ENCODE measurements around the gene PEPD.
A peak's percentile ranks its signal among the peaks of the same experiment; 100 is the strongest.

Gene PEPD

DNA sequence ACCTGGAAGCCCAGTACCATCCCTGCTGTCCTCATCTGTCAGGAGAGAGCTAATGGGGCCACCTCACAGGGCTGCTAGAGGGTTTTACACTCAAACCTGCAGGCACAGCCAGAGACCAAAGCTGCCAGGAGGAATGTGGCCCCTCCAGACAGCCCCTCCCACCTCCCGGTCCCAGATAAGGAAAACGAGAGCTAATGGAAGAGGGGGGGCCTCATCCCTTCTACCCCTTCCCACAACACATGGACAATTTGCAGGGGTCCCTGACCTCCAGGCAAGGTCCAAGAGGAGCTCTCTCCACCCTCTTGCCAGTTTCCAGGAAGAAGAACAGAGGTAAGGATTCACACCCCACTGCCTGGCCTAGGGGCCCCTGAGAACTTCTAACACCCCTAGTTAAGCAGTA lies 1.6 kb upstream of the PEPD start:
- no peak overlapping the region for H3K4me3 ChIP-seq (replicated peaks; ENCODE audit: insufficient read depth, low read length)
- peaks cover 3% of the 10 kb centered on the region for H3K27me3 ChIP-seq (ENCODE audit: insufficient read depth, poor library complexity, severe bottlenecking)
- no peak overlapping the region for H3K27ac ChIP-seq (replicated peaks)
- DNase-seq (ENCODE audit: low read depth in 1 of 2, low spot score in 1 of 2) = no peak
- TF ChIP-seq POLR2AphosphoS5 (IDR thresholded peaks at IDR 0.05; ENCODE audit: low read depth) = no peak
- TF ChIP-seq, protein P1, sequence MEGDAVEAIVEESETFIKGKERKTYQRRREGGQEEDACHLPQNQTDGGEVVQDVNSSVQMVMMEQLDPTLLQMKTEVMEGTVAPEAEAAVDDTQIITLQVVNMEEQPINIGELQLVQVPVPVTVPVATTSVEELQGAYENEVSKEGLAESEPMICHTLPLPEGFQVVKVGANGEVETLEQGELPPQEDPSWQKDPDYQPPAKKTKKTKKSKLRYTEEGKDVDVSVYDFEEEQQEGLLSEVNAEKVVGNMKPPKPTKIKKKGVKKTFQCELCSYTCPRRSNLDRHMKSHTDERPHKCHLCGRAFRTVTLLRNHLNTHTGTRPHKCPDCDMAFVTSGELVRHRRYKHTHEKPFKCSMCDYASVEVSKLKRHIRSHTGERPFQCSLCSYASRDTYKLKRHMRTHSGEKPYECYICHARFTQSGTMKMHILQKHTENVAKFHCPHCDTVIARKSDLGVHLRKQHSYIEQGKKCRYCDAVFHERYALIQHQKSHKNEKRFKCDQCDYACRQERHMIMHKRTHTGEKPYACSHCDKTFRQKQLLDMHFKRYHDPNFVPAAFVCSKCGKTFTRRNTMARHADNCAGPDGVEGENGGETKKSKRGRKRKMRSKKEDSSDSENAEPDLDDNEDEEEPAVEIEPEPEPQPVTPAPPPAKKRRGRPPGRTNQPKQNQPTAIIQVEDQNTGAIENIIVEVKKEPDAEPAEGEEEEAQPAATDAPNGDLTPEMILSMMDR (IDR thresholded peaks at IDR 0.05; ENCODE audit: insufficient read depth, low read length) = no peak
- no peak for TF ChIP-seq SPI1 (IDR thresholded peaks at IDR 0.05; ENCODE audit: borderline replicate concordance, low read depth)
- TF ChIP-seq, protein P2, sequence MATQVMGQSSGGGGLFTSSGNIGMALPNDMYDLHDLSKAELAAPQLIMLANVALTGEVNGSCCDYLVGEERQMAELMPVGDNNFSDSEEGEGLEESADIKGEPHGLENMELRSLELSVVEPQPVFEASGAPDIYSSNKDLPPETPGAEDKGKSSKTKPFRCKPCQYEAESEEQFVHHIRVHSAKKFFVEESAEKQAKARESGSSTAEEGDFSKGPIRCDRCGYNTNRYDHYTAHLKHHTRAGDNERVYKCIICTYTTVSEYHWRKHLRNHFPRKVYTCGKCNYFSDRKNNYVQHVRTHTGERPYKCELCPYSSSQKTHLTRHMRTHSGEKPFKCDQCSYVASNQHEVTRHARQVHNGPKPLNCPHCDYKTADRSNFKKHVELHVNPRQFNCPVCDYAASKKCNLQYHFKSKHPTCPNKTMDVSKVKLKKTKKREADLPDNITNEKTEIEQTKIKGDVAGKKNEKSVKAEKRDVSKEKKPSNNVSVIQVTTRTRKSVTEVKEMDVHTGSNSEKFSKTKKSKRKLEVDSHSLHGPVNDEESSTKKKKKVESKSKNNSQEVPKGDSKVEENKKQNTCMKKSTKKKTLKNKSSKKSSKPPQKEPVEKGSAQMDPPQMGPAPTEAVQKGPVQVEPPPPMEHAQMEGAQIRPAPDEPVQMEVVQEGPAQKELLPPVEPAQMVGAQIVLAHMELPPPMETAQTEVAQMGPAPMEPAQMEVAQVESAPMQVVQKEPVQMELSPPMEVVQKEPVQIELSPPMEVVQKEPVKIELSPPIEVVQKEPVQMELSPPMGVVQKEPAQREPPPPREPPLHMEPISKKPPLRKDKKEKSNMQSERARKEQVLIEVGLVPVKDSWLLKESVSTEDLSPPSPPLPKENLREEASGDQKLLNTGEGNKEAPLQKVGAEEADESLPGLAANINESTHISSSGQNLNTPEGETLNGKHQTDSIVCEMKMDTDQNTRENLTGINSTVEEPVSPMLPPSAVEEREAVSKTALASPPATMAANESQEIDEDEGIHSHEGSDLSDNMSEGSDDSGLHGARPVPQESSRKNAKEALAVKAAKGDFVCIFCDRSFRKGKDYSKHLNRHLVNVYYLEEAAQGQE (IDR thresholded peaks at IDR 0.05; ENCODE audit: insufficient replicate concordance, low read depth) = no peak
- no peak for TF ChIP-seq GABPA (IDR thresholded peaks at IDR 0.05; ENCODE audit: low read depth)

DNA sequence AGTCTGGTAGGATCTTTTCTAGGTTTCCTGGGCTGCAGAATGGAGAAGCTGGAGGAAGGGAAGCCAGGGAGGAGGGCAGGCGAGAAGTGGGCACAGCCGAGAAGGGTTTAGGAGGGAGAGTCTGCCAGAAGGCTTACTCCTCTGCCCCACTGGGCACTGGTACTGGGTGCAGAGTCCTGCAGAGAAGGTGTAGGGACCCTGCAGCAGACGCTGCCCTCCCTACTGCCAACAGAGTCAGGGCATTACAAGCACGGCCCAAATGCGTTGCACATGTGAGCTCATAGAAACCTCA lies 726 bp upstream of the PEPD start:
- TF ChIP-seq, protein P2 (IDR thresholded peaks at IDR 0.05; ENCODE audit: insufficient replicate concordance, low read depth) = no peak
- TF ChIP-seq POLR2AphosphoS5 (IDR thresholded peaks at IDR 0.05; ENCODE audit: low read depth) (no peak), GABPA (IDR thresholded peaks at IDR 0.05; ENCODE audit: low read depth) (no peak), SPI1 (IDR thresholded peaks at IDR 0.05; ENCODE audit: borderline replicate concordance, low read depth) (no peak)
- TF ChIP-seq, protein P1 (IDR thresholded peaks at IDR 0.05; ENCODE audit: insufficient read depth, low read length) = no peak
- DNase-seq (ENCODE audit: low read depth in 1 of 2, low spot score in 1 of 2) = no peak
- H3K4me3 ChIP-seq (replicated peaks; ENCODE audit: insufficient read depth, low read length) = peak overlapping the region; percentile 98
- H3K27ac ChIP-seq (replicated peaks) = no peak overlapping the region
- peaks cover 3% of the 10 kb centered on the region for H3K27me3 ChIP-seq (ENCODE audit: insufficient read depth, poor library complexity, severe bottlenecking)

DNA sequence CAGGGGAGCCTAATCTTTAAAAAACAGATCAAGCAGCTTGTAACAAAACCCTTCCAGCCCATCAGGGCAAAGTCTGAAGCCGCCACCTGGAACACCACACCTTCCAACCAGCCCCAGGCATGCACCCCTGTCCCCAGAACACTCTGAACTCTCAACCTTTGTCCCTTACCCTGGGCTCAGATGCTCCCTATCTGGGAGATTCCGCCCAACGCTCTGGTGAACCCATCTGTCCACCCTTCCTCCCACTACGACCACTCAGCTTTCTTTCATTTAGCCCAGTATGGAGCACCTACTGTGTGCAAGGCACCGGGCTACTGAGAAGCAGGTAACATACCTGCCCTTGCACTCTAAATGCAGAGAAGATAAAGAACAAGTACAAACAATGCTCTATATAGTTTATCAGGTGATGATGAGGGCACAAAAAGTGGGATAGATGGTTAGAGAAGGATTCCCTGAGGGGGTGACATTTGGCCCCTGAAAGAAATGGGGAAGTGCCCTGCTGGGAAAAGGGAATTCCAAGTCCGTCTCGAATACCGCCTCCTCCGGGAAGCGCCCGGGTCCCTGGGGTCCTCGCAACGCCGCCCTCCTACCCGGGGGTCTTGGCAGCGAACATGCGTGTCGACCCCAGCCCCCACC lies 629 bp downstream of the PEPD start:
- no peaks in the 10 kb centered on the region for H3K27me3 ChIP-seq (ENCODE audit: insufficient read depth, poor library complexity, severe bottlenecking)
- TF ChIP-seq, protein P1 (IDR thresholded peaks at IDR 0.05; ENCODE audit: insufficient read depth, low read length) = no peak
- 0 out of 2 replicates have a peak, but pooled peaks have one; percentile 2 for TF ChIP-seq SPI1 (IDR thresholded peaks at IDR 0.05; ENCODE audit: borderline replicate concordance, low read depth)
- TF ChIP-seq, protein P2 (IDR thresholded peaks at IDR 0.05; ENCODE audit: insufficient replicate concordance, low read depth) = no peak
- TF ChIP-seq GABPA (IDR thresholded peaks at IDR 0.05; ENCODE audit: low read depth) = no peak
- no peak for DNase-seq (ENCODE audit: low read depth in 1 of 2, low spot score in 1 of 2)

More for the DNA sequence above, 629 bp downstream of the PEPD start:
- Histone ChIP-seq H3K4me3 (replicated peaks; ENCODE audit: insufficient read depth, low read length) (peak overlapping the region; percentile 98), H3K27ac (replicated peaks) (no peak overlapping the region)

All from HL-60 (cell line).